HFF-Myc (cell line): ENCODE data around the gene HIPK2.

ENCODE experiments used
- DNase-seq: peaks from one replicate; pipeline ENCODE4 v3.0.0-alpha.2; 2011; ENCODE audit warnings: low read depth; ENCODE audit errors: extremely low read depth
- H3K4me3 ChIP-seq: replicated peaks from 2 replicates; pipeline ENCODE4 v1.5.1; 2011; ENCODE audit warnings: low read depth, mild to moderate bottlenecking, control low read depth, low read length
- CTCF ChIP-seq: IDR thresholded peaks from 2 replicates; pipeline ENCODE4 v1.5.1; 2012; ENCODE audit warnings: mild to moderate bottlenecking, low read depth, low read length, control low read depth; ENCODE audit errors: missing control alignments

HIPK2 gene

GRCh38 chr7:139769066-139769465 lies 8.7 kb downstream of the HIPK2 start:
- no peak overlapping the region for H3K4me3 ChIP-seq
- DNase-seq, result no peak
- no peak for TF ChIP-seq CTCF

GRCh38 chr7:139768249-139768824 lies 9.5 kb downstream of the HIPK2 start:
- H3K4me3 ChIP-seq, result no peak overlapping the region
- no peak for DNase-seq

GRCh38 chr7:139767561-139767982 lies 10.2 kb downstream of the HIPK2 start:
- TF ChIP-seq CTCF, result no peak
- no peak overlapping the region for H3K4me3 ChIP-seq
- DNase-seq, result no peak

More at GRCh38 chr7:139768249-139768824, 9.5 kb downstream of the HIPK2 start:
- no peak for TF ChIP-seq CTCF

GRCh38 chr7:139765143-139765542 lies 12.7 kb downstream of the HIPK2 start:
- DNase-seq, result no peak
- TF ChIP-seq CTCF, result no peak
- no peak overlapping the region for H3K4me3 ChIP-seq

- TF ChIP-seq CTCF, result no peak
- no peak for DNase-seq
- no peak overlapping the region for H3K4me3 ChIP-seq
These were observed 14.5 kb downstream of the HIPK2 start for GRCh38 chr7:139763330-139763729.

GRCh38 chr7:139762886-139763285 lies 14.9 kb downstream of the HIPK2 start:
- TF ChIP-seq CTCF, result no peak

GRCh38 chr7:139758388-139758787 lies 19.4 kb downstream of the HIPK2 start:
- no peak for DNase-seq
- no peak for TF ChIP-seq CTCF
- no peak overlapping the region for H3K4me3 ChIP-seq

More at GRCh38 chr7:139762886-139763285, 14.9 kb downstream of the HIPK2 start:
- no peak for DNase-seq
- H3K4me3 ChIP-seq, result no peak overlapping the region
